Measurements from ENCODE around the gene CPNE6. TPM values are rescaled to one million over a fixed set of nuclear protein-coding genes. Genes with fewer than 3 reads are reported as not detected.

CPNE6 gene
- polyA plus RNA-seq, 3 donors = not detected

GRCh38 chr14:24094841-24095270 is 23.5 kb downstream of the CPNE6 start:
- H3K9me3 ChIP-seq (replicated peaks in 1 of 2; ENCODE audit: control insufficient read depth in 1 of 2, insufficient read depth in 1 of 2, low read length in 2 of 2) = no peaks in the 10 kb centered on the region
- Mint-ChIP-seq H3K36me3 (peaks cover 20 to 28% of the 10 kb centered on the region in 2 donors), H3K27me3 (ENCODE audit: low read depth in 3 of 3) (peaks cover 0 to 2% (median 1%) of the 10 kb centered on the region in 3 donors), H3K27ac (peak overlapping the region; percentile 89 to 95 (median 93)), H3K4me3 (peak overlapping the region; percentile 96 to 97), H3K4me1 (peaks cover 57% of the 10 kb centered on the region), H3K9me3 (peaks cover 0 to 3% (median 0%) of the 10 kb centered on the region in 7 donors)
- under 1% methylated on average over 12 of the region's 14 CpGs for WGBS (ENCODE audit: insufficient coverage)
- no peak for DNase-seq
- peaks cover 20% of the 10 kb centered on the region for H4K20me1 ChIP-seq (ENCODE audit: insufficient read depth, low read length)
- H3K36me3 ChIP-seq (replicated peaks in 1 of 2; ENCODE audit: control insufficient read depth in 1 of 2, insufficient read depth in 2 of 2, low read length in 2 of 2) = peaks cover 12 to 25% of the 10 kb centered on the region in 2 donors
- H3K4me2 ChIP-seq (replicated peaks; ENCODE audit: extremely low read depth, low read length, poor library complexity, severe bottlenecking) = peak overlapping the region; percentile 98
- H3K9ac ChIP-seq (ENCODE audit: insufficient read depth, low read length, poor library complexity, severe bottlenecking) = peak overlapping the region; percentile 90
- intact Hi-C loops (cut with micrococcal nuclease) = loop anchor here in 1 of 2 donors (2.0 kb wide), 1 partner anchor 14 kb away; no protein-coding TSS in a partner anchor
- H3K27me3 ChIP-seq (ENCODE audit: control insufficient read depth in 2 of 2, insufficient read depth in 2 of 2, low read length in 2 of 2) = no peaks in the 10 kb centered on the region
- peak overlapping the region; percentile 89 for H2AFZ ChIP-seq (ENCODE audit: insufficient read depth, low read depth, low read length, poor library complexity, severe bottlenecking)
- no peak for TF ChIP-seq CTCF (IDR thresholded peaks at IDR 0.05)
- peaks cover 50 to 64% of the 10 kb centered on the region in 2 donors for H3K4me1 ChIP-seq (ENCODE audit: control insufficient read depth in 1 of 2, insufficient read depth in 2 of 2, low read length in 2 of 2)
- H3K27ac ChIP-seq (ENCODE audit: low read depth in 1 of 2, low read length in 2 of 2) = peak overlapping the region; percentile 68 to 92
- peaks cover 34% of the 10 kb centered on the region for H3K79me2 ChIP-seq (ENCODE audit: insufficient read depth, low read length)
- H3K4me3 ChIP-seq (replicated peaks in 1 of 3; ENCODE audit: low read depth in 2 of 3, low read length in 3 of 3) = peak overlapping the region; percentile 64 to 98 (median 72)

- H3K36me3 ChIP-seq (replicated peaks in 1 of 2; ENCODE audit: control insufficient read depth in 1 of 2, insufficient read depth in 2 of 2, low read length in 2 of 2) = peaks cover 12 to 30% of the 10 kb centered on the region in 2 donors
- peak overlapping the region; percentile 64 to 98 (median 72) for H3K4me3 ChIP-seq (replicated peaks in 1 of 3; ENCODE audit: low read depth in 2 of 3, low read length in 3 of 3)
- peak in 2 of 3 donors; percentile 35 to 48 for DNase-seq
- no peak for TF ChIP-seq CTCF (IDR thresholded peaks at IDR 0.05)
- Mint-ChIP-seq H3K36me3 (peaks cover 20 to 32% of the 10 kb centered on the region in 2 donors), H3K27ac (peak overlapping the region; percentile 76 to 95 (median 93)), H3K4me1 (peaks cover 62% of the 10 kb centered on the region), H3K27me3 (ENCODE audit: low read depth in 3 of 3) (peaks cover 0 to 2% (median 1%) of the 10 kb centered on the region in 3 donors), H3K9me3 (peaks cover 0 to 3% (median 0%) of the 10 kb centered on the region in 7 donors), H3K4me3 (peak overlapping the region; percentile 96 to 97)
- 41% methylated on average over 7 of the region's 12 CpGs for WGBS (ENCODE audit: insufficient coverage)
- peak overlapping the region; percentile 98 for H3K4me2 ChIP-seq (replicated peaks; ENCODE audit: extremely low read depth, low read length, poor library complexity, severe bottlenecking)
- H3K4me1 ChIP-seq (ENCODE audit: control insufficient read depth in 1 of 2, insufficient read depth in 2 of 2, low read length in 2 of 2) = peaks cover 56 to 71% of the 10 kb centered on the region in 2 donors
- intact Hi-C loops (cut with micrococcal nuclease) = loop anchor here in 1 of 2 donors (2.0 kb wide), 1 partner anchor 13 kb away; no protein-coding TSS in a partner anchor
- peaks cover 20% of the 10 kb centered on the region for H4K20me1 ChIP-seq (ENCODE audit: insufficient read depth, low read length)
- H3K27me3 ChIP-seq (ENCODE audit: control insufficient read depth in 2 of 2, insufficient read depth in 2 of 2, low read length in 2 of 2) = no peaks in the 10 kb centered on the region
- H3K27ac ChIP-seq (ENCODE audit: low read depth in 1 of 2, low read length in 2 of 2) = peak overlapping the region; percentile 68 to 92
- peak overlapping the region; percentile 89 for H2AFZ ChIP-seq (ENCODE audit: insufficient read depth, low read depth, low read length, poor library complexity, severe bottlenecking)
- peaks cover 34% of the 10 kb centered on the region for H3K79me2 ChIP-seq (ENCODE audit: insufficient read depth, low read length)
- peak overlapping the region; percentile 90 for H3K9ac ChIP-seq (ENCODE audit: insufficient read depth, low read length, poor library complexity, severe bottlenecking)
- H3K9me3 ChIP-seq (replicated peaks in 1 of 2; ENCODE audit: control insufficient read depth in 1 of 2, insufficient read depth in 1 of 2, low read length in 2 of 2) = no peaks in the 10 kb centered on the region
Measured at GRCh38 chr14:24095271-24096068, 24.1 kb downstream of the CPNE6 start.
